GM11168 (cell line): ENCODE results near the gene TOR2A.
"Not testable (repeated sequence)": the region's sequence is repeated elsewhere in the genome, so short reads cannot be mapped to it uniquely, and the experiment has no call there.

Experiments
- in situ Hi-C: fragments of 300-500 bp; cut with MboI; formaldehyde crosslinking; loops from one replicate; pipeline ENCODE4 v1.12.0; 2022; ENCODE audit warnings: low sequenced_read_pairs; ENCODE audit not compliant: unreplicated experiment

Gene TOR2A

GRCh38 chr9:127769929-127770582 lies 35.0 kb upstream of the TOR2A start:
- in situ Hi-C loops, result no loop called here

- in situ Hi-C loops, result no loop called here
Measured at GRCh38 chr9:127769101-127769500, 34.0 kb upstream of the TOR2A start.

GRCh38 chr9:127768698-127769097 lies 33.6 kb upstream of the TOR2A start:
- in situ Hi-C loops, result no loop called here

- in situ Hi-C loops, result no loop called here
Measured at GRCh38 chr9:127767909-127768331, 32.8 kb upstream of the TOR2A start.

GRCh38 chr9:127767410-127767809 lies 32.3 kb upstream of the TOR2A start:
- in situ Hi-C loops, result no loop called here

- in situ Hi-C loops, result no loop called here
Measured at GRCh38 chr9:127765418-127765817, 30.3 kb upstream of the TOR2A start.

- in situ Hi-C loops, result no loop called here
Measured at GRCh38 chr9:127763918-127764384, 28.9 kb upstream of the TOR2A start.

GRCh38 chr9:127762111-127762676 lies 27.1 kb upstream of the TOR2A start:
- in situ Hi-C loops, result no loop called here

GRCh38 chr9:127761491-127761956 lies 26.4 kb upstream of the TOR2A start:
- in situ Hi-C loops, result no loop called here

GRCh38 chr9:127761061-127761460 lies 26.0 kb upstream of the TOR2A start:
- in situ Hi-C loops, result no loop called here

- in situ Hi-C loops, result no loop called here
Measured at GRCh38 chr9:127758843-127759242, 23.7 kb upstream of the TOR2A start.

GRCh38 chr9:127756776-127757175 lies 21.7 kb upstream of the TOR2A start:
- in situ Hi-C loops, result not testable (repeated sequence)

- in situ Hi-C loops, result no loop called here
Measured at GRCh38 chr9:127756233-127756632, 21.1 kb upstream of the TOR2A start.

- in situ Hi-C loops, result no loop called here
Measured at GRCh38 chr9:127755061-127756060, 20.3 kb upstream of the TOR2A start.

GRCh38 chr9:127754099-127755060 lies 19.3 kb upstream of the TOR2A start:
- in situ Hi-C loops, result no loop called here

GRCh38 chr9:127753622-127754021 lies 18.5 kb upstream of the TOR2A start:
- in situ Hi-C loops, result no loop called here

GRCh38 chr9:127753148-127753547 lies 18.1 kb upstream of the TOR2A start:
- in situ Hi-C loops, result no loop called here

GRCh38 chr9:127751269-127752054 lies 16.4 kb upstream of the TOR2A start:
- in situ Hi-C loops, result no loop called here
